HL-60/S4 treated with retinoic acid at 250 ng/mL for 4 days and 3 days (cell line): ENCODE data around the gene TSPY3.
"Not testable (repeated sequence)": the region's sequence is repeated elsewhere in the genome, so short reads cannot be mapped to it uniquely, and the experiment has no call there.

ENCODE experiments used
- in situ Hi-C: fragments of 300-500 bp; cut with MboI; formaldehyde crosslinking; loops from 2 replicates; pipeline ENCODE4 v1.7.0; 2022; ENCODE audit warnings: low sequenced_read_pairs

Gene TSPY3

GRCh38 chrY:9398121-9398520, at the start of gene TSPY3:
Gene TSPY3 (plus strand): TSS chrY:9398421. CDS start chrY:9398467, 46 bp downstream.
- in situ Hi-C loops = not testable (repeated sequence)

GRCh38 chrY:9357497-9357896, 40.7 kb upstream of the TSPY3 start, which contains the start of gene TSPY8:
Gene TSPY8 (plus strand): TSS chrY:9357797. CDS start chrY:9357843, 46 bp downstream.
- in situ Hi-C loops = not testable (repeated sequence)

GRCh38 chrY:9396527-9396926, 1.7 kb upstream of the TSPY3 start:
- in situ Hi-C loops = not testable (repeated sequence)
